Nephron (organoid): ENCODE results near the gene UBR2.
A peak's percentile ranks its signal among the peaks of the same experiment; 100 is the strongest.

Source experiments
- H3K27ac Mint-ChIP-seq, 3 experiments: 2 replicates each; pipeline ENCODE4 v1.8.0; 2020; ENCODE audit warnings: mixed read lengths in 3 of 3, mild to moderate bottlenecking in 2 of 3, moderate library complexity in 1 of 3
- H3K27me3 Mint-ChIP-seq: 2 replicates; pipeline ENCODE4 v1.8.0; 2021; ENCODE audit warnings: low read depth, mild to moderate bottlenecking, moderate library complexity, mixed read lengths
- H3K36me3 Mint-ChIP-seq: 2 replicates; pipeline ENCODE4 v1.8.0; 2020; ENCODE audit warnings: low read depth, mixed read lengths
- H3K4me1 Mint-ChIP-seq: 2 replicates; pipeline ENCODE4 v1.8.0; 2020; ENCODE audit warnings: mixed read lengths
- H3K4me3 Mint-ChIP-seq, 3 experiments: 2 replicates each; pipeline ENCODE4 v1.8.0; 2020; ENCODE audit warnings: mild to moderate bottlenecking in 3 of 3, mixed read lengths in 3 of 3, moderate library complexity in 2 of 3
- H3K9me3 Mint-ChIP-seq: 2 replicates; pipeline ENCODE4 v1.8.0; 2020; ENCODE audit warnings: mixed read lengths
- TF ChIP-seq, protein P1 (sequence below), 3 experiments: fragments of 200-600 bp; sonication (generic); IDR thresholded peaks; one replicate each; pipeline ENCODE4 v1.5.0; 2021; ENCODE audit warnings: antibody characterized with exemption in 3 of 3; ENCODE audit not compliant: unreplicated experiment in 3 of 3

UBR2 gene

GRCh38 chr6:42532038-42532669, 31.7 kb upstream of the UBR2 start:
- Mint-ChIP-seq H3K36me3 (no peaks in the 10 kb centered on the region), H3K9me3 (no peaks in the 10 kb centered on the region), H3K4me3 (no peak overlapping the region), H3K4me1 (no peaks in the 10 kb centered on the region), H3K27ac (peak overlapping the region in 1 of 3 experiments; percentile 44), H3K27me3 (peaks cover 6% of the 10 kb centered on the region)
- TF ChIP-seq, protein P1, sequence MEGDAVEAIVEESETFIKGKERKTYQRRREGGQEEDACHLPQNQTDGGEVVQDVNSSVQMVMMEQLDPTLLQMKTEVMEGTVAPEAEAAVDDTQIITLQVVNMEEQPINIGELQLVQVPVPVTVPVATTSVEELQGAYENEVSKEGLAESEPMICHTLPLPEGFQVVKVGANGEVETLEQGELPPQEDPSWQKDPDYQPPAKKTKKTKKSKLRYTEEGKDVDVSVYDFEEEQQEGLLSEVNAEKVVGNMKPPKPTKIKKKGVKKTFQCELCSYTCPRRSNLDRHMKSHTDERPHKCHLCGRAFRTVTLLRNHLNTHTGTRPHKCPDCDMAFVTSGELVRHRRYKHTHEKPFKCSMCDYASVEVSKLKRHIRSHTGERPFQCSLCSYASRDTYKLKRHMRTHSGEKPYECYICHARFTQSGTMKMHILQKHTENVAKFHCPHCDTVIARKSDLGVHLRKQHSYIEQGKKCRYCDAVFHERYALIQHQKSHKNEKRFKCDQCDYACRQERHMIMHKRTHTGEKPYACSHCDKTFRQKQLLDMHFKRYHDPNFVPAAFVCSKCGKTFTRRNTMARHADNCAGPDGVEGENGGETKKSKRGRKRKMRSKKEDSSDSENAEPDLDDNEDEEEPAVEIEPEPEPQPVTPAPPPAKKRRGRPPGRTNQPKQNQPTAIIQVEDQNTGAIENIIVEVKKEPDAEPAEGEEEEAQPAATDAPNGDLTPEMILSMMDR (IDR thresholded peaks at IDR 0.05; ENCODE audit: unreplicated experiment in 3 of 3), result peak; percentile 85 to 89 (median 86)

DNA sequence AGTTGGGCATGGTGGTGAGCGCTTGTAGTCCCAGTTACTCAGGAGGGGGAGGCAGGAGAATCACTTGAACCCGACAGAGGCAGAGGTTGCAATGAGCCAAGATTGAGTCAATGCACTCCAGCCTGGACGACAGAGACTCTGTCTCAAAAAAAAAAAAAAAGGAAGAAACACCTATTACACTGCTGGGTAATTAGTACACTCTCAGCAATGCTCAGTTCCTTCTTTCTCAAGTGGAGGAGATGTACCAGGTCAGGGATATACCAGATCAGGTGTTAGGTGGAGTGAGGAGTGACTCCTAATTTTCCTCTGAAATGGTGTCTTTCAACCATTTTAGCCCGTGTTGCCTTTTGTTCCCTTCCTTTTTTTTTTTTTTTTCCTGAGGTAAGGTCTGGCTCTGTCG, 30.0 kb upstream of the UBR2 start:
- Mint-ChIP-seq H3K4me1 (no peaks in the 10 kb centered on the region), H3K36me3 (no peaks in the 10 kb centered on the region), H3K9me3 (no peaks in the 10 kb centered on the region), H3K27me3 (peaks cover 6% of the 10 kb centered on the region), H3K4me3 (no peak overlapping the region), H3K27ac (no peak overlapping the region)
- TF ChIP-seq, protein P1 (IDR thresholded peaks at IDR 0.05; ENCODE audit: unreplicated experiment in 3 of 3), result no peak

- TF ChIP-seq, protein P1 (IDR thresholded peaks at IDR 0.05; ENCODE audit: unreplicated experiment in 3 of 3), result no peak
- no peaks in the 10 kb centered on the region for H3K4me1 Mint-ChIP-seq
- no peaks in the 10 kb centered on the region for H3K9me3 Mint-ChIP-seq
- H3K4me3 Mint-ChIP-seq, result no peak overlapping the region
- H3K27ac Mint-ChIP-seq, result peak overlapping the region in 2 of 3 experiments; percentile 68 to 74
- peaks cover 6% of the 10 kb centered on the region for H3K27me3 Mint-ChIP-seq
- H3K36me3 Mint-ChIP-seq, result no peaks in the 10 kb centered on the region
Observed at GRCh38 chr6:42537536-42537935, 26.3 kb upstream of the UBR2 start.

- Mint-ChIP-seq H3K27me3 (peaks cover 6% of the 10 kb centered on the region), H3K4me1 (no peaks in the 10 kb centered on the region), H3K9me3 (no peaks in the 10 kb centered on the region), H3K36me3 (no peaks in the 10 kb centered on the region), H3K27ac (no peak overlapping the region), H3K4me3 (no peak overlapping the region)
- TF ChIP-seq, protein P1 (IDR thresholded peaks at IDR 0.05; ENCODE audit: unreplicated experiment in 3 of 3), result no peak
Observed at GRCh38 chr6:42539135-42539534, 24.7 kb upstream of the UBR2 start.

DNA sequence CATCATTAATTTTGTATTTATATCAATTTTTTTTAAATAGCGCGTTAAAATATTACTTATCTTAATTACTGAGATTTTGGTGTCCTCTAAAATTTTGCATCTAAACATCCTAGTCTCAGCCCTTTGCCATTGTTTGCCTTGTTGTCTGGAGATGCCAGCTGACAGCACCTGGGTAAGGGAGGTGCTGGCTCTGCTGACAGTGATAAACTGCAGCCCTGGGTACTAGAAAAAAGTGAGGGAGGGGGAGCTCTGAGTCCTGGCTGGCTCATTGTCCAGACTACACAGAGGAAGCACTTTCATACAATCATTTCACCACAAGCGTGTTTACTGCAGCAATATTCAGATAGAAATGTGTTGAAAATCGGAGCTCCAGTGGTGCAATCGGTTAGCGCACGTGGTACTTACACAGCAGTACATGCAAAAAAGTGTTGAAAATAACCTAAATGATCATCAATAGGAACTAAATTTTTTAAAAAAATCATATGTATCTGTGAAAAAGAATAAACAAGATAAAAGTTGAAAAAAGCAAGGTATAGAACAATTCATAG, 18.5 kb upstream of the UBR2 start:
- H3K9me3 Mint-ChIP-seq, result no peaks in the 10 kb centered on the region
- TF ChIP-seq, protein P1 (IDR thresholded peaks at IDR 0.05; ENCODE audit: unreplicated experiment in 3 of 3), result no peak
- H3K4me3 Mint-ChIP-seq, result peak overlapping the region in 2 of 3 experiments; percentile 29 to 53
- H3K27me3 Mint-ChIP-seq, result peaks cover 3% of the 10 kb centered on the region
- peaks cover 12% of the 10 kb centered on the region for H3K4me1 Mint-ChIP-seq
- H3K36me3 Mint-ChIP-seq, result no peaks in the 10 kb centered on the region
- H3K27ac Mint-ChIP-seq, result no peak overlapping the region
